ENCODE data around the gene KISS1R. TPM values are rescaled to one million over a fixed set of nuclear protein-coding genes. Genes with fewer than 3 reads are reported as not detected.
"Not testable (repeated sequence)": the region's sequence is repeated elsewhere in the genome, so short reads cannot be mapped to it uniquely, and the experiment has no call there.

The KISS1R gene
- total RNA-seq (2014; rRNA removed; shearing (Covaris generic); ENCODE audit: low replicate concordance), result not detected in 2 replicates

DNA sequence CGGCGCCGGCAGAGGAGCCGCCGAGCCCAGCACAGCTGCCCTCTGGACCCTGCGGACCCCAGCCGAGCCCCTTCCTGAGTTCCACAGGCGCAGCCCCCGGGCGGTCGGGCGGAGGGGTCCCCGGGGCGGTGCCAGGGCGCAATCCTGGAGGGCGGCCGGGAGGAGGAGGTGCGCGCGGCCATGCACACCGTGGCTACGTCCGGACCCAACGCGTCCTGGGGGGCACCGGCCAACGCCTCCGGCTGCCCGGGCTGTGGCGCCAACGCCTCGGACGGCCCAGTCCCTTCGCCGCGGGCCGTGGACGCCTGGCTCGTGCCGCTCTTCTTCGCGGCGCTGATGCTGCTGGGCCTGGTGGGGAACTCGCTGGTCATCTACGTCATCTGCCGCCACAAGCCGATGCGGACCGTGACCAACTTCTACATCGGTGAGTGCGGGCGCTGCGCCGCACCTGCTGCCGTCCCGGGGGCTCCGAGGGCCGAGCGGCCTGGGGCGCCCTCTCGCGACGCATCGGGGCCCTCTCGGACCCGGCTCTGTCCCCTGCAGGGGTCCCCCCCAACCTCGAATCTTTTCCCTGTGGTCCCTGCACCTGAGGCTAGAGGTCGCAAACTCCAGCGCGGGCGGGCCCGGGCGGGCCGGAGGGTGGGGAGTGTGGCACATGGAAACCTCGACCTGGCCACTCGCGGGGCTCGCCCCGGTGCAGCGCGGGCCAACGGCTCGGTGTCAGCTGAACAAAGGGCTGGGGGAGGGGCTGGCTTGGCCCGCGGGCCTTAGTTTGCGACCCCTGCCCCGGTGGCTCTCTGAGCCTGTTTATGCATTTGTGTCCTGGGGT, at the start of gene KISS1R:
Gene KISS1R (plus strand): TSS at position 11 of the 829 bp plus-strand sequence. CDS start 170 bp downstream, at position 181.
- in situ Hi-C loops (cut with HindIII; ENCODE audit: low pct_unique_long_range_greater_than_20kb, low sequenced_read_pairs), result no loop called here
- no peak for DNase-seq (ENCODE audit: low read depth)

DNA sequence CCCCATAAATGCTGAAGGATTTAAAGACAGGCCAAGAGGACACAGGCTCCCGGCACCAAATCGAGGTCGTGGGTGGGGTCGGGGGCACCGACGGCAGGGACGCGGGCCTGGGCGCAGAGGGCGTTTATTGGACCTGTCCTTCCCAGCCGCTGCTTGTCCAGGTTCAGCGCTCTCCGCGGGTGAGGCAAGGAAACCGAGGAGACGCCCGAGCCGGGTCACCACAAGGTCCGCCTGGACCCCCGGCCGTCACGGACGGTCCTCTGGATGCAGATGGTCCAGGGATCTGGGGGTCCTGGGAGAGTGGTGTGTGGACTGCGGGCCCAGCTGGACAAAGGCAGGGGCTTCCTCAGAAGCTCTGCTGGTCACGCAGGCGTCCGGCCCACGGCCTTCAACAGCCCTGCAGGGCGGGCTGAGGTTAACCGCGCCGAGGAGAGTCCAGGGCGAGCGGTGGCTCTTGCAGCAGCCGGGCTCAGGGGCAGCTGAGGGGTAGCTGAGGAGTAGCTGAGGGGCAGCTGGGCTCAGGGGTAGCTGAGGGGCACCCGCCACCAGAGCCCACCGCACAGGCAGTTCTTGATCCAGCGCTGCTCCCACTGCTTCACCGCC, 49.2 kb upstream of the KISS1R start:
- in situ Hi-C loops (cut with HindIII; ENCODE audit: low pct_unique_long_range_greater_than_20kb, low sequenced_read_pairs), result no loop called here
- no peak for DNase-seq (ENCODE audit: low read depth)

DNA sequence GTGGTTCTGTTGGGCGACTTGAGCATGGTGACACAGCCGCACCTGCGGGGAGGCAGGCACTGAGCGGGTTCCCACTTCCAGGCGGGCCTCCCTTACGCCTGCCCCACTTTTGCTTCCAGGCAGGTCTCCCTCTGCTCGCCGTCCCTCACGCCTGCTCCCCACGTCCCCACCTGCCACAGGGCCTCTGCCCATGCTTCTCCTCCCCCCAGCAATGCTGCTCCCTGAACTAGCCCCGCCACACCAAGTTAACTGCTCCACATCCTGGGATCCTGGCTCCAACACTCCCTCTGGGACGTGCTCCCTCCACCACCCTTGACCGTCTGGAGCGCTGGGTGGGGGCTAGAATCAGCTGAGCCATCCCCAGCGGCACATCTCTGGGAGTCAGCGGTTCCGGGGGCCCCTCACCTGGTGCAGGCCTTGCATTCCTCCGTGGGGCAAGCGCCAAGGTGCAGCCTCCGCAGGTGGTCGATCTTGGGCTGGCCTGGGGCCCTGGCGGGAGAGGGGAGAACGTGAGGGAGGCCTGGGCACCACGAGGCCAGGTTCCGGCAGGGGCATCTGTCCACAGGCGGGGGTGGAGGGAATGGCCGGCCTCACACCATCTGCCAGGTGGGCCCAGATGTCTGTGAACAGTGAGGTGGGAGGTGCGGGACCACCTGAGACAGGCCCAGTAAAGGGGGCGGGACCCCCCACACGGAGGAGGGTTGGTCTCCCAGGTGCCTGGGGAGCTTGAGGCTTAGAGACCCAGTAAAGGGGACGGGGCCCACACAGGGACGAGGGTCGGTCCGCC, 48.5 kb upstream of the KISS1R start:
- in situ Hi-C loops (cut with HindIII; ENCODE audit: low pct_unique_long_range_greater_than_20kb, low sequenced_read_pairs), result no loop called here
- DNase-seq (ENCODE audit: low read depth), result no peak

DNA sequence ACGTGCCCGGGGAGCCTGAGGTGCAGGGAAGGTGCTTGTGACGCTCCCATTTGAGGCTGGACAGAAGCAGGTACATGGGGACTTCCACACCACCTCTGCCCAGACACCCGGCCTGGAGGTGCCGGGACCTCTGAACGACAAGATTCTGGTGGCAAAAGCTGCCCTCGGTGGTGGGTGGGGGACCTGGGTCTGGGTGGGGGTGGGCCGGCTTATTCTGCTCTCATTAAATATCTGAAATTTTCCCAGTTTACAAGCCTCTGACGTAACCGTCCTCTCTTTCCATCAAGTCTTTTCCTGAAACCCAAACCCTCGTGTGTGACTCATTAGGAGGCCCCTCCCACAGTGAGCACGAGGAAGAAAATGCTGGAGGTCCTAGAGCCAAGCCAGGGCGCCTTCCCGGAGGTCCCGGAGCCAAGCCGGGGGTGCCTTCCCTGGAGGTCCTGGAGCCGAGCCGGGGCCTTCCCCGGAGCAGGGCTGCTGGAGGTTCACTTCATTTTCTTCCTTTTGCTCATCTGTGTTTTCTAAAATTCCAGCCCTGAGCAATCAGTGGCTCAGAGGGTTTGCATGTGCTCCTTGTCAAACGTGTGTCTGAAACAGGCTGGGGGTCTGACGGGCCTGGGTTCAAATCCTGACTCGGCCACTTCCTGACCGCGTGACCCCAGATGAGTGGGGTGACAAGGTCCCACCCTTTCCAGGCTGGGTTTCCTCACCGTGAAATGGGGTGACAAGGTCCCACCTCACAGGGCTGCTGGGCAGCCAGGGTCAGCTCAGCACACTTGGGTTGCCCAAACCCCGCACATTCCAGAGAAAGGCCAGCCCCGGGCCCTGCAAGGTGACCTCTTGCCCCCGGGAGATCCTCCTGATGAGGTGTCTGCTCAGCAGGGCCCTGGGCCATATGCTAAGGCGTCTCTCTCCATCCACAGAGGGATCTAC, 47.6 kb upstream of the KISS1R start:
- peak; percentile 69 for DNase-seq (ENCODE audit: low read depth)
- in situ Hi-C loops (cut with HindIII; ENCODE audit: low pct_unique_long_range_greater_than_20kb, low sequenced_read_pairs), result no loop called here

- in situ Hi-C loops (cut with HindIII; ENCODE audit: low pct_unique_long_range_greater_than_20kb, low sequenced_read_pairs), result no loop called here
- no peak for DNase-seq (ENCODE audit: low read depth)
Observed at GRCh38 chr19:870314-870713, 46.8 kb upstream of the KISS1R start.

DNA sequence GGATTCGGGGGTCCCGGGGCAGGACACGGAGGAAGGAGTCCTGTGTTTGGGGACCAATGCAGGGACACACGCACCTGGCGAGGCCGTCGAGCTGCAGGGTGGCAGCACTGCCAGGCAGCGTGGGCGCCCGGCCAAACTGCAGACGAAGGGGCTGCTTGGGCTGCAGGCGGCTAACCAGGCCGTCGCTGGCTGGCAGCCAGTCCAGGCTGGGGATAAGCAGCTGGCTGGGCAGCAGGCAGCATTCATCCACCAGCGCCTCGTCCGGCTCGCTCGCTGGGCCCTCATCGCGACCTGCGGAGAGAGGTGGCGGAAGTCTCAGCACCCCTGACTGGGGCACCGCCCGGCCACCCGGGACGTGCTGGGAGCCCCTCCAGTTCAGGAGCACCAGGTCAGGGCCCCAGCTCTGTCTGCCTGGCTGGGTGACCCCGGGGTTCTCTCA, 46.2 kb upstream of the KISS1R start:
- in situ Hi-C loops (cut with HindIII; ENCODE audit: low pct_unique_long_range_greater_than_20kb, low sequenced_read_pairs), result no loop called here
- no peak for DNase-seq (ENCODE audit: low read depth)

DNA sequence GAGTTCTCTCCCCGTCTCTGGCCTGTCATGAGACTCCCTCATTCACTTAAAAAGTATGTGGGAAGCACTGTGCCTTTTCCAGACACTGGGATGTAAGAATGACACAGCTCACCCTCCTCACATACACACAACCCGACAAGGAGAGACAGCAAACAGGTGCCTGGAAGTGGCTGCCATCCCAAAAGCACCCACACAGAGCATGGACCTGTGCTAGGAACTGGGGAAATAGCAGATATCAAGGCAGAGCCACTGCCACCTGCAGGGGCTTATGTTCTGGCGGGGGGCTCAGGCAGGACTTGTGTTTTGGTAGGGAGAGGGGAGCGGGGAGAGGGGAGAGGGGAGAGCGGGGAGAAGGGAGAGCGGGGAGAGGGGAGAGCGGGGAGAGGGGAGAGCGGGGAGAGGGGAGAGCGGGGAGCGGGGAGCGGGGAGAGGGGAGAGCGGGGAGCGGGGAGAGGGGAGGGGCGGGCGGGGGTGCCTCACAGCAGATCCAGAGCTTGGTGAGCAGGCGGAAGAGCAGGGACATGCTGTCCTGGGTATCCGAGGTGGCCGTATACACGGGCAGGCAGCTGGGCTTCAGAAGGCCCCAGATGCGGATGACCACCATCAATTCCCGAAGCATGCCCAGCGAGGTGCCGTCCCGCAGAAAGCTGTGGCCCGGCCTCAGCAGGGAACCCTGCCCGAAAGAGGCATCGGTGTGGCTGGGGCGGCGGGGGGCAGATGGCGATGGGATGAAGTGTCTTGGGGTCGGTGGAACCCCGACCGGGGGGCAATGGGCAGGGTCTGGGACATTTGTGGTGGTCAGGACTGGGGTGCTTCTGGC, 45.5 kb upstream of the KISS1R start:
- no peak for DNase-seq (ENCODE audit: low read depth)
- in situ Hi-C loops (cut with HindIII; ENCODE audit: low pct_unique_long_range_greater_than_20kb, low sequenced_read_pairs), result no loop called here

GRCh38 chr19:872266-872951, 44.7 kb upstream of the KISS1R start:
- DNase-seq (ENCODE audit: low read depth), result peak; percentile 81
- in situ Hi-C loops (cut with HindIII; ENCODE audit: low pct_unique_long_range_greater_than_20kb, low sequenced_read_pairs), result no loop called here

DNA sequence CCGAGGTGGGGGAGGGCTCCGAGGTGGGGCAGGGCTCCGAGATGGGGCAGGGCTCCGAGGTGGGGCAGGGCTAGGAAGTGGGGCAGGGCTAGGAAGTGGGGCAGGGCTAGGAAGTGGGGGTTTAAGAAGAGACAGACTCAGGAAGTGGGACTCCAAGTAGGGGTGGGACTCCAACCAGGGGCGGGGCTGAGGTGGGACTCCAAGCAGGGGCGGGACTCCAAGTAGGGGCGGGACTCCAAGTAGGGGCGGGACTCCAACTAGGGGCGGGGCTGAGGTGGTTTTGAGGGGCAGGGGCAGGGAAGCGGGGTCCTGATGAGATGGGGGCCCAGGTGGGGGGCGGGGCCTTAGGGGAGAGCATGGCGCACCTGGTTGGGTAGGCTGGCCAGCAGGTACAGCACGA, 44.0 kb upstream of the KISS1R start:
- in situ Hi-C loops (cut with HindIII; ENCODE audit: low pct_unique_long_range_greater_than_20kb, low sequenced_read_pairs), result no loop called here
- DNase-seq (ENCODE audit: low read depth), result peak; percentile 62

GRCh38 chr19:873561-874041, 43.5 kb upstream of the KISS1R start:
- in situ Hi-C loops (cut with HindIII; ENCODE audit: low pct_unique_long_range_greater_than_20kb, low sequenced_read_pairs), result no loop called here
- DNase-seq (ENCODE audit: low read depth), result no peak

DNA sequence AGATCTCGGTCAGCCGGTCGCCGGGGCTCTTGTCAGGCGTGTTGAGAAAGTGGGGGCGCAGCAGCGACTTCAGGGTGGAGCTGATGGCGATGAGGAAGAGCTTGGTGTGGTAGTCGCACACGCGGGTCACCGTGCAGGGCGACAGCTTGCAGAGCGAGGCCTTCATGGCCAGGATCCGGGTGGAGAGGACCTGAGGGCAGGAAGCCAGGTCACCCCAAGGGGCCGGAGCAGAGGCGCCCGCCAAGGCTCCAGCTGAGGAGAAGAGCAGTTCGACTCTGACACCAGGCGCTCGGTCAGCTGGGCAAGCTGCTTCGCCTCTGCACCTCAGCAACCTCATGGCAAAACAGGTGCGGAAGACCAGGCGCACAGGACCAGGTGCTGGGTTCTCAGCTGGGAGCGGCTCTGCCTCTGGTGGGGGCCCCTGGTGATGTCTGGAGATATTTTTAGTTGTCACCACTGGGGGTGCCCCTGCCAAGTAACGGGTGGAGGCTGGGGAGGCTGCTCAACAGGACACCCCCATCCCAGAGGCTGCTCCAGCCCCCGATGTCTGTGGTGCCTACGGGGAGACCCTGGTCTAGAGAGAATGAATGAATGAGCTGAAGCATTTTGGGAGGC, 41.8 kb upstream of the KISS1R start:
- no peak for DNase-seq (ENCODE audit: low read depth)
- in situ Hi-C loops (cut with HindIII; ENCODE audit: low pct_unique_long_range_greater_than_20kb, low sequenced_read_pairs), result no loop called here

DNA sequence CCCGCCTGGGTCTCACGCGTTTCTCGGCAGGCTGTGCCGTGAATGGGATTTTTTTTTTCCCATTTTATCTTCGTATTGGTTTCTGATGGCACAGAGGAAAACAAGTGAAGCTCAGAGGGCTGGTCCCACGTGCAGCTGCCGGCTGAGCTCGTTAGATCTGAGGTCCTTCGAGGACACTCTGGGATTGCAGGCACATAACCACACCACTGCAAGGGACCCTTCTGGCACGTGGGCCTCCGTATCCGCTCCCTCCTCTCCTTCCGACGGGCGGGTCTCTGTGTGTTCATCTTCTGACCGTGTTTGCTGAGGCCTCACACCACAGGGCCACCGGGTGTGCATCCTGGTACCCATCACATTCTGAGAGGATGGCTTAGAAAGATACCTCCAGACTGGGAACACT, 41.0 kb upstream of the KISS1R start:
- in situ Hi-C loops (cut with HindIII; ENCODE audit: low pct_unique_long_range_greater_than_20kb, low sequenced_read_pairs), result no loop called here
- no peak for DNase-seq (ENCODE audit: low read depth)

DNA sequence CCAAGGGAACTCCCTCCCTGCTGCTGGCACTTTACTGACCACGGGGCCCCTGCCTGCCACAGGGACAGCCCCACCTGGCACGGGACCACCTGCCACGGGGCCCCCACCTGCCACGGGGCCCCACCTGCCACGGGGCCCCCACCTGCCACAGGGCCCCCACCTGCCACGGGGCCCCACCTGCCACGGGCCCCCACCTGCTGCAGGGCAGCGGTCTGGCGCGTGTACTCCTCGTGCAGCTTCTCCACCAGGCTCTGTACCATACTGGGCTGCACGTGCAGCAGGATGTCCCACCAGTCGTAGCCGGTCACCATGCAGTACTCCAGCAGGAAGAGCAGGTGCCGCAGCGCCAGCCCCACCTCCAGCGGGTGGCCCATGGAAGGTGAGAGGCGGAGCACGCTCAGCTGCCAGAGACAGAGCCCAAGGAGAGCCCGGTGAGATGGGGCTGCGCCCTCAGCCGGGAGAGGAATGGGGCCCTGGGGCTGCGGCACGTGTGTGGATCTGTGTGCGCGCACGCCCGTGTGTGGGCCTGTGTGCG, 40.3 kb upstream of the KISS1R start:
- DNase-seq (ENCODE audit: low read depth), result no peak
- in situ Hi-C loops (cut with HindIII; ENCODE audit: low pct_unique_long_range_greater_than_20kb, low sequenced_read_pairs), result no loop called here

GRCh38 chr19:877992-878660, 39.0 kb upstream of the KISS1R start:
- DNase-seq (ENCODE audit: low read depth); in situ Hi-C loops (cut with HindIII; ENCODE audit: low pct_unique_long_range_greater_than_20kb, low sequenced_read_pairs): not testable (repeated sequence)

DNA sequence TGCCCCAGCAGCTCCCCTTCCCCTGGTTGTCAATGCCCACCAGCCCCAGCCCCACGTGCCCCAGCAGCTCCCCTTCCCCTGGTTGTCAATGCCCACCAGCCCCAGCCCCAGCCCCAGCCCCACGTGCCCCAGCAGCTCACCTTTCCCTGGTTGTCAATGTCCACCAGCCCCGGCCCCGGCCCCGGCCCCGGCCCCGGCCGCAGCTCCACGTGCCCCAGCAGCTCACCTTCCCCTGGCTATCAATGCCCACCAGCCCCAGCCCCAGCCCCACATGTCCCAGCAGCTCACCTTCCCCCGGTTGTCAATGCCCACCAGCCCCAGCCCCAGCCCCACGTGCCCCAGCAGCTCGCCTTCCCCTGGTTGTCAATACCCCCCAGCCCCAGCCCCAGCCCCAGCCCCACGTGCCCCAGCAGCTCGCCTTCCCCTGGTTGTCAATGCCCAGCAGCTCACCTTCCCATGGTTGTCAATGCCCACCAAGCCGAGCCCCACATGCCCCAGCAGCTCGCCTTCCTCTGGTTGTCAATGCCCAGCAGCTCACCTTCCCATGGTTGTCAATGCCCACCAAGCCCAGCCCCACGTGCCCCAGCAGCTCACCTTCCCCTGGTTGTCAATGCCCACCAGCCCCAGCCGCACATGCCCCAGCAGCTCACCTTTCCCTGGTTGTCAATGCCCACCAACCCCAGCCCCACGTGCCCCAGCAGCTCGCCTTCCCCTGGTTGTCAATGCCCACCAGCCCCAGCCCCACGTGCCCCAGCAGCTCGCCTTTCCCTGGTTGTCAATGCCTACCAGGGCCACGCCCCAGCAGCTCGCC, 38.2 kb upstream of the KISS1R start:
- in situ Hi-C loops (cut with HindIII; ENCODE audit: low pct_unique_long_range_greater_than_20kb, low sequenced_read_pairs); DNase-seq (ENCODE audit: low read depth): not testable (repeated sequence)

Measured in Caki2 (cell line).